Ishikawa (cell line): ENCODE measurements around the gene AKR7A2.

Experiments
- CEBPB ChIP-seq: IDR thresholded peaks from 2 replicates; pipeline ENCODE4 v1.6.1; 2012
- EGR1 ChIP-seq: IDR thresholded peaks from 2 replicates; pipeline ENCODE4 v1.6.1; 2012
- EP300 ChIP-seq: IDR thresholded peaks from 2 replicates; pipeline ENCODE4 v1.6.1; 2012; ENCODE audit warnings: borderline replicate concordance
- FOXM1 ChIP-seq: IDR thresholded peaks from 2 replicates; pipeline ENCODE4 v1.6.1; 2012; ENCODE audit warnings: low read depth, borderline replicate concordance
- NFIC ChIP-seq: IDR thresholded peaks from 2 replicates; pipeline ENCODE4 v1.6.1; 2012
- RAD21 ChIP-seq: IDR thresholded peaks from 2 replicates; pipeline ENCODE4 v1.6.1; 2012; ENCODE audit warnings: low read depth
- USF1 ChIP-seq: IDR thresholded peaks from 2 replicates; pipeline ENCODE4 v1.6.1; 2012

- TF ChIP-seq EGR1 = no peak
- no peak for TF ChIP-seq RAD21
- TF ChIP-seq EP300 = peak; percentile 90
- no peak for TF ChIP-seq CEBPB
- peak; percentile 96 for TF ChIP-seq NFIC
- TF ChIP-seq FOXM1 = peak; percentile 78; the same call in 1 of the 2 replicates
- no peak for TF ChIP-seq USF1
Observed at GRCh38 chr1:19356266-19356665, 44.3 kb upstream of the AKR7A2 start.
